ACC112 (cell line): ENCODE data around the gene TCP10L.
"Not testable (repeated sequence)": the region's sequence is repeated elsewhere in the genome, so short reads cannot be mapped to it uniquely, and the experiment has no call there.

Experiments used
- H2AFZ ChIP-seq: fragments of 200-600 bp; sonication (generic); one replicate; pipeline ENCODE4 v1.6.0; 2017; ENCODE audit warnings: antibody characterized with exemption, low read length; ENCODE audit not compliant: unreplicated experiment
- H3K27ac ChIP-seq: fragments of 200-600 bp; sonication (generic); 2 replicates; pipeline ENCODE4 v1.5.1; 2014; ENCODE audit warnings: low read depth, mild to moderate bottlenecking, antibody characterized with exemption, low read length, moderate library complexity
- H3K27me3 ChIP-seq: fragments of 200-600 bp; sonication (generic); 2 replicates; pipeline ENCODE4 v1.6.1; 2014; ENCODE audit warnings: mild to moderate bottlenecking, antibody characterized with exemption, low read length, moderate library complexity, mixed read lengths; ENCODE audit not compliant: insufficient read depth
- H3K36me3 ChIP-seq: fragments of 200-600 bp; sonication (generic); 2 replicates; pipeline ENCODE4 v1.6.1; 2016; ENCODE audit warnings: mild to moderate bottlenecking, antibody characterized with exemption, low read length, moderate library complexity, mixed read lengths; ENCODE audit not compliant: insufficient read depth
- H3K4me1 ChIP-seq: fragments of 200-600 bp; sonication (generic); one replicate; pipeline ENCODE4 v1.6.1; 2016; ENCODE audit warnings: low read length, mixed read lengths; ENCODE audit not compliant: insufficient read depth, unreplicated experiment, control insufficient read depth
- H3K4me3 ChIP-seq: fragments of 200-600 bp; sonication (generic); 2 replicates; pipeline ENCODE4 v1.5.1; 2014; ENCODE audit warnings: mild to moderate bottlenecking, low read depth, low read length
- H3K79me2 ChIP-seq: fragments of 200-600 bp; sonication (generic); one replicate; pipeline ENCODE4 v1.6.0; 2016; ENCODE audit warnings: low read length; ENCODE audit not compliant: control insufficient read depth, unreplicated experiment, insufficient read depth

The TCP10L gene

DNA sequence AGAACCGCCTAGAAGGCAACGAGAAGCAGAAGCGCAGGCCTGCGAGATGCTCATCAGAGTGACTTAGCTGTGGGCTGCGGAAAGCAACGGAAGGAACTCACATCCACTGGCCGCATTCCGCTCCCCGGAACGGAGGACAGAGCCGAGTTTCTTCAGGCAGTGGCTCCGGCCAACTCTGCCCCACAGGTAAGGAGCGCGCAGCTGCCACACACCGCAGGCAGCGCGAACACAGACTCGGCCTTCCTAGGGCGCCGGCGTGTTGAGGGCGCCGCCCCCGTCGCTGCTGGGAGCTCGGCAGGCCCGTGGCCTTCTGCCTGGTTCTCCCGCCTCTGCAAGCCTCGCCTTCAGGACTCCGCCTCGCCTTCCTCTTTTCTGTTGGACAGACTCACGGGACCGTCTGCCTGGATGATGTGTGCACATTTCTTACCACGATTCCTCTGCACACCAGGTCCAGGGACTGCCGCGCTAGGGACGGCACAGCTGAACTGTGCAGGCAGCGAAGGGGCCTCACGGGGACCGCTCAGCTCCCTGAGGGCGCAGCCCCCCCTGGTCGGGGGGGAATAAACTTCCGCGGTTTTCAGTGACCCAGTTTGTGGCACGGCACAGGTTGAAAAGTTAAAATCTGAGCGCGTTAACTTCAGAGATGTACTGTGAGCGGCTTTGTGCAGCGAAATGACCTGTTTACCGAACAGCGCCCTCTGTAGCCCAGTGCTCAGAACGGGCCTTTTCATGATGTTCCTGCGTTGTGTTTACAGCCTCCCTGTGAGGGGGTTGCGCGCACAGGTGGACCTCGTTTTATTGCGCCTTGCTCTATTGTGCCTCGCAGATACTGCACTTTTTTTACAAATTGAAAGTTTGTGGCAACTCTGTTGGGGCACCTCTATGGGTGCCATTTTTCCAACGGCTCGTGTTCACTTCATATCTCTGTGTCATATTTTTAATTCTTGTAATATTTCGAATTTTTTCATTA is 15.8 kb downstream of the TCP10L start:
- peak overlapping the region; percentile 84 for H2AFZ ChIP-seq
- no peaks in the 10 kb centered on the region for H3K27me3 ChIP-seq
- H3K36me3 ChIP-seq = peaks cover 9% of the 10 kb centered on the region; the same call in 1 of the 2 replicates
- no peaks in the 10 kb centered on the region for H3K79me2 ChIP-seq
- H3K4me3 ChIP-seq = peak overlapping the region; percentile 79
- H3K27ac ChIP-seq = peak overlapping the region; percentile 67
- peaks cover 12% of the 10 kb centered on the region for H3K4me1 ChIP-seq

DNA sequence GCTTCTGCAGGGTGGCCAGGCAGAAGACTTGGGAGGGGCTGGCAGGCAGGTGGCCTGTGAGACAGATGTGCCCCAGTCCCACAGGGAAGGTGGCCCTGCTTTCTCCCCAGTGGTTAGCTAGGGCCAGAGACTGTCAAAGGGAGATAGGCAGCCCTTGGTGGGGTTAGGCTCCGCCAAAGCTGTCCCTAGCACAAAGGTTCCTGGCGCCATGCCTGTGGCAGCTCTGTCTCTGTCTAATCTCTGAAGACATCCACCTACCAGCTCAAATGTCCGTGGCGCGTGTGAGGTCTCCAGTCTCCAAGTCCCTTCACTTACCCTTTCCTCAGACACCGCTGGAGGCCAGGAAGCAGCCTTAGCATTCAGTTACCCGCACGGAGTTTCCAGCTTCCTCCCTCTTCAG is 17.7 kb downstream of the TCP10L start:
- H3K4me1 ChIP-seq = peaks cover 13% of the 10 kb centered on the region
- peaks cover 14% of the 10 kb centered on the region; the same call in 1 of the 2 replicates for H3K36me3 ChIP-seq
- no peaks in the 10 kb centered on the region for H3K27me3 ChIP-seq
- H3K27ac ChIP-seq = no peak overlapping the region
- no peaks in the 10 kb centered on the region for H3K79me2 ChIP-seq
- no peak overlapping the region for H2AFZ ChIP-seq
- no peak overlapping the region for H3K4me3 ChIP-seq

GRCh38 chr21:32566741-32567389 is 18.5 kb downstream of the TCP10L start:
- Histone ChIP-seq H3K36me3 (peaks cover 14% of the 10 kb centered on the region; the same call in 1 of the 2 replicates), H3K79me2 (no peaks in the 10 kb centered on the region), H2AFZ (no peak overlapping the region), H3K4me1 (peaks cover 19% of the 10 kb centered on the region), H3K27me3 (no peaks in the 10 kb centered on the region), H3K27ac (no peak overlapping the region), H3K4me3 (no peak overlapping the region)

- Histone ChIP-seq H3K4me1 (peaks cover 19% of the 10 kb centered on the region), H3K4me3 (no peak overlapping the region), H2AFZ (no peak overlapping the region), H3K36me3 (peaks cover 14% of the 10 kb centered on the region; the same call in 1 of the 2 replicates), H3K27me3 (no peaks in the 10 kb centered on the region), H3K27ac (no peak overlapping the region), H3K79me2 (no peaks in the 10 kb centered on the region)
These were observed 19.4 kb downstream of the TCP10L start for GRCh38 chr21:32565856-32566465.

DNA sequence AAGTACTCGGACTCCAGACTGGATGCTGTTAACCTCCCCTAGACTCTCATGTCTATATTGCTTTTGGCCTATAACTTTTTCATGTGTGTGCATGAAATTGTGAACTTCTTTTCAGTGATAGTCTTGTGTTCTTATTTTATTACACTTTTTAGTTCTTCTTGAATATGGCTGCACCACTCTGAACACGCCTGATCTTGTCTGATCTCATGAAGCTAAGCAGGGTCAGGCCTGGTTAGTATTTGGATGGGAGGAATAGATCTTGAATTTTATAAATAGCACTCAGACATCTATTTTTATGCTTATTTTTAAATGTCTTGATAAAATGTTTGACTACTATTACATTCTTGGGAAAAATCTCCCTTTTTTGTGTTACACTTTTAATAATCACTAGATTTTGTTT is 22.4 kb downstream of the TCP10L start:
- peak overlapping the region; percentile 21 for H2AFZ ChIP-seq
- H3K27ac ChIP-seq = peak overlapping the region; percentile 61

DNA sequence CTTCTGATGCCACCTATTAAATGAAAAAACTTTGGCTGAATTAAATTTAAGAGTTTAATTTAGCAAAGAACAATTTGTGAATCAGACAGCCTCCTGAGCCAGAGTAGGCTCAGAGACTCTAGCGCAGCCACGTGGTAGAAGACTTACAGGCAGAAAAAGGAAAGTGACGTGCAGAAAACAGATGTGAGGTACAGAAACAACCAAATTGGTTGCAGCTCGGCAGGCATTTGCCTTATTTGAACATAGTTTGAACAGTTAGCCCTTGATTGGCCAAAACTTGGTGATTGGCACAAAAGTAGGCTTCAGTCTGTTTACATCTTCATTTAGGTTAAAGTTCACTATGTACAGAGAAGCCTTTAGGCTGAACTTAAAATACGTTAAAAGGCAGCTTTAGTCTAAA is 22.9 kb downstream of the TCP10L start:
- Histone ChIP-seq H2AFZ (peak overlapping the region; percentile 21), H3K36me3 (peaks cover 14% of the 10 kb centered on the region; the same call in 1 of the 2 replicates), H3K4me1 (peaks cover 14% of the 10 kb centered on the region), H3K27ac (peak overlapping the region; percentile 61), H3K4me3 (no peak overlapping the region), H3K79me2 (no peaks in the 10 kb centered on the region), H3K27me3 (no peaks in the 10 kb centered on the region)

More for the DNA sequence above, 22.4 kb downstream of the TCP10L start:
- H3K4me3 ChIP-seq = no peak overlapping the region
- peaks cover 14% of the 10 kb centered on the region for H3K4me1 ChIP-seq
- H3K27me3 ChIP-seq = no peaks in the 10 kb centered on the region
- H3K79me2 ChIP-seq = no peaks in the 10 kb centered on the region
- peaks cover 14% of the 10 kb centered on the region; the same call in 1 of the 2 replicates for H3K36me3 ChIP-seq

- H3K36me3 ChIP-seq, H3K4me1 ChIP-seq, H3K27me3 ChIP-seq, H3K4me3 ChIP-seq, H2AFZ ChIP-seq, H3K79me2 ChIP-seq, H3K27ac ChIP-seq: not testable (repeated sequence)
These were observed 23.8 kb downstream of the TCP10L start for GRCh38 chr21:32561476-32561875.

DNA sequence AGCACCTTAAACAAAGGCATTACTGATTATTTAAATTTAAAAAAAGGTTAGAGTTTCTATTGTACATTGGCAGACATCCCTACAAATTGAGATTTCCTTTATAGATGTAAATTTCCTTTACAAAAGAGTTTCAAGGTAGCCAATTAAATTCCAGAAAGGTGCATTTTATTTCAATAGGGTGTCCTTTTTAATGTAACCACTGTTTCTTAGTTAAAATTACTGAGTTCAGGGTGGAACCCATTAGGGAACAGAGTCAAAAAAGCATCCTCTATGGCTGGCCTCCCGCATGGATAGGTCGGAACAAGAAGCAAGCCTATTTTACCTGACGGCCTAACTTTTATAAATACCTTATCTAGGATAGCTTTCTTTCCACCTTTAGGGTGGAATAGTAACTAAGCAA is 24.4 kb downstream of the TCP10L start:
- Histone ChIP-seq H3K27me3 (no peaks in the 10 kb centered on the region), H3K36me3 (0 out of 2 replicates have a peak, but pooled peaks cover 8% of the 10 kb centered on the region), H3K4me1 (peaks cover 7% of the 10 kb centered on the region), H3K4me3 (no peak overlapping the region), H3K79me2 (no peaks in the 10 kb centered on the region), H2AFZ (no peak overlapping the region), H3K27ac (no peak overlapping the region)

DNA sequence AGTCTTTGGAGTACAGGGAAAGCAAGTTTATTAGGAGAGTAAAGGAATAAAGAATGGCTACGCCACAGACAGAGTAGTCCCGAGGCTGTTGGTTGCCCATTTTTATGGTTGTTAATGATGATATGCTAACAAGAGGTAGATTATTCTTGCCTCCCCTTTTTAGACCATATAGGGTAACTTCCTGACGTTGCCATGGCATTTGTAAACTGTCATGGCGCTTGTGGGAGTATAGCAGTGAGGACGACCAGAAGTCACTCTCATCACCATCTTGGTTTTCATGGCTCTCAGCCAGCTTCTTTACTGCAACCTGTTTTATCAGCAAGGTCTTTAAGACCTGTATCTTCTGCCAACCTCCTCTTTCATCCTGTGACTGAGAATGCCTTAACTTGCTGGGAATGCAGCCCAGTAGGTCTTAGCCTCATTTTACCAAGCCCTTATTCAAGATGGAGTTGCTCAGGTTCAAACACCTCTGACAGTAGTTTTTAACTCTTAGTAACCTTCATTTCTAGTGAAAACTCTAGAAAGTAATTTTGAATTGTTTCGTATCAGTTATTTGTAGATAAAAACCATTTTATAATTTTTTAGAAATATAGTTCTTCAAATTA is 26.2 kb downstream of the TCP10L start:
- H3K79me2 ChIP-seq = no peaks in the 10 kb centered on the region
- no peaks in the 10 kb centered on the region for H3K27me3 ChIP-seq
- H3K4me3 ChIP-seq = no peak overlapping the region
- no peak overlapping the region for H2AFZ ChIP-seq
- 0 out of 2 replicates have a peak, but pooled peaks cover 4% of the 10 kb centered on the region for H3K36me3 ChIP-seq
- peaks cover 7% of the 10 kb centered on the region for H3K4me1 ChIP-seq
- no peak overlapping the region for H3K27ac ChIP-seq

GRCh38 chr21:32558106-32558505 is 27.2 kb downstream of the TCP10L start:
- no peak overlapping the region for H3K4me3 ChIP-seq
- no peak overlapping the region for H3K27ac ChIP-seq
- no peak overlapping the region for H2AFZ ChIP-seq
- no peaks in the 10 kb centered on the region for H3K79me2 ChIP-seq
- H3K36me3 ChIP-seq = no peaks in the 10 kb centered on the region
- H3K4me1 ChIP-seq = peaks cover 7% of the 10 kb centered on the region
- H3K27me3 ChIP-seq = no peaks in the 10 kb centered on the region
